GM18498 (cell line): ENCODE measurements around the gene ZFAND2A.
"Not testable (repeated sequence)": the region's sequence is repeated elsewhere in the genome, so short reads cannot be mapped to it uniquely, and the experiment has no call there.

ENCODE experiments used
- ATAC-seq: cut with Tn5 transposase; IDR thresholded peaks from one replicate; pipeline ENCODE4 v1.9.1; 2021; ENCODE audit warnings: mild to moderate bottlenecking, moderate library complexity; ENCODE audit not compliant: unreplicated experiment

Gene ZFAND2A

GRCh38 chr7:1151653-1152425 lies 8.2 kb downstream of the ZFAND2A start:
- no peak for ATAC-seq

GRCh38 chr7:1151156-1151555 lies 8.8 kb downstream of the ZFAND2A start:
- no peak for ATAC-seq

- no peak for ATAC-seq
Measured at GRCh38 chr7:1150400-1151002, 9.5 kb downstream of the ZFAND2A start.

- no peak for ATAC-seq
Measured at GRCh38 chr7:1149351-1149794, 10.6 kb downstream of the ZFAND2A start.

GRCh38 chr7:1147873-1148272 lies 12.1 kb downstream of the ZFAND2A start:
- not testable (repeated sequence) for ATAC-seq

- ATAC-seq: no peak
Measured at GRCh38 chr7:1144269-1144771, 15.7 kb downstream of the ZFAND2A start.

- not testable (repeated sequence) for ATAC-seq
Measured at GRCh38 chr7:1143031-1143430, 17.0 kb downstream of the ZFAND2A start.

GRCh38 chr7:1142051-1142635 lies 17.9 kb downstream of the ZFAND2A start:
- no peak for ATAC-seq

GRCh38 chr7:1141651-1142050 lies 18.3 kb downstream of the ZFAND2A start:
- ATAC-seq: no peak

- no peak for ATAC-seq
Measured at GRCh38 chr7:1140476-1141104, 19.4 kb downstream of the ZFAND2A start.

GRCh38 chr7:1137517-1138167 lies 22.4 kb downstream of the ZFAND2A start:
- ATAC-seq: peak; percentile 66

GRCh38 chr7:1136841-1137516 lies 23.0 kb downstream of the ZFAND2A start:
- ATAC-seq: no peak

GRCh38 chr7:1134951-1135350 lies 25.0 kb downstream of the ZFAND2A start:
- no peak for ATAC-seq

GRCh38 chr7:1131471-1132265 lies 28.3 kb downstream of the ZFAND2A start:
- ATAC-seq: no peak

- no peak for ATAC-seq
Measured at GRCh38 chr7:1130021-1130990, 29.7 kb downstream of the ZFAND2A start.

- no peak for ATAC-seq
Measured at GRCh38 chr7:1129431-1129830, 30.6 kb downstream of the ZFAND2A start.

- ATAC-seq: no peak
Measured at GRCh38 chr7:1127001-1127400, 33.0 kb downstream of the ZFAND2A start.

GRCh38 chr7:1125603-1125969 lies 34.4 kb downstream of the ZFAND2A start:
- no peak for ATAC-seq
